IPS DF 6.9 (cell line): ENCODE data around the gene SRRM1.

Experiments
- DNase-seq: peaks from one replicate; pipeline ENCODE4 v3.0.0-alpha.2; 2013; ENCODE audit warnings: low read depth, low spot score
- H3K27ac ChIP-seq: one replicate; pipeline ENCODE4 v1.5.1; 2013; ENCODE audit warnings: low read length, control low read depth
- H3K27me3 ChIP-seq: 2 replicates; pipeline ENCODE4 v1.6.1; 2013; ENCODE audit warnings: mild to moderate bottlenecking, low read length; ENCODE audit not compliant: control insufficient read depth, insufficient read depth
- H3K36me3 ChIP-seq: 2 replicates; pipeline ENCODE4 v1.6.1; 2013; ENCODE audit warnings: low read length; ENCODE audit not compliant: control insufficient read depth, insufficient read depth
- H3K4me1 ChIP-seq: 2 replicates; pipeline ENCODE4 v1.6.1; 2013; ENCODE audit warnings: low read length; ENCODE audit not compliant: control insufficient read depth, insufficient read depth
- H3K4me3 ChIP-seq: 2 replicates; pipeline ENCODE4 v1.5.1; 2013; ENCODE audit warnings: mild to moderate bottlenecking, low read length
- H3K9me3 ChIP-seq: 2 replicates; pipeline ENCODE4 v1.6.1; 2013; ENCODE audit warnings: low read length, inconsistent platforms; ENCODE audit not compliant: control insufficient read depth, insufficient read depth
- WGBS: extraction: QIAGEN DNeasy Blood & Tissue Kit; methylation state at CpG from one replicate; pipeline ENCODE4 v1.1.7; 2013; ENCODE audit warnings: mixed read lengths, missing lambda C conversion rate; ENCODE audit not compliant: insufficient read length, insufficient coverage; 5-methylcytosine and 5-hydroxymethylcytosine counted together

Gene SRRM1

GRCh38 chr1:24643363-24644099, 429 bp downstream of the SRRM1 start:
- H3K4me3 ChIP-seq = peak overlapping the region; percentile 90
- no peak for DNase-seq
- H3K36me3 ChIP-seq = peaks cover 14% of the 10 kb centered on the region; the same call in 1 of the 2 replicates
- H3K27me3 ChIP-seq = no peaks in the 10 kb centered on the region
- no peaks in the 10 kb centered on the region for H3K9me3 ChIP-seq
- peaks cover 4% of the 10 kb centered on the region for H3K4me1 ChIP-seq
- H3K27ac ChIP-seq = no peak overlapping the region
- WGBS = no CpG with 5 or more reads among the region's 53 CpGs

- no peaks in the 10 kb centered on the region for H3K9me3 ChIP-seq
- peaks cover 16% of the 10 kb centered on the region; the same call in 1 of the 2 replicates for H3K36me3 ChIP-seq
- H3K4me1 ChIP-seq = peaks cover 4% of the 10 kb centered on the region
- H3K27me3 ChIP-seq = no peaks in the 10 kb centered on the region
- no CpG with 5 or more reads among the region's 9 CpGs for WGBS
- H3K27ac ChIP-seq = no peak overlapping the region
- no peak for DNase-seq
- H3K4me3 ChIP-seq = peak overlapping the region; percentile 90
These were observed 940 bp downstream of the SRRM1 start for GRCh38 chr1:24644100-24644384.

- Histone ChIP-seq H3K9me3 (no peaks in the 10 kb centered on the region), H3K27me3 (no peaks in the 10 kb centered on the region), H3K4me1 (no peaks in the 10 kb centered on the region), H3K27ac (no peak overlapping the region), H3K4me3 (no peak overlapping the region), H3K36me3 (peaks cover 31% of the 10 kb centered on the region; the same call in 1 of the 2 replicates)
- no CpG with 5 or more reads among the region's 5 CpGs for WGBS
- DNase-seq = no peak
These were observed 5.8 kb downstream of the SRRM1 start for GRCh38 chr1:24648919-24649318.

GRCh38 chr1:24652382-24652781, 9.3 kb downstream of the SRRM1 start:
- H3K36me3 ChIP-seq = peaks cover 39% of the 10 kb centered on the region; the same call in 1 of the 2 replicates
- WGBS = no CpG with 5 or more reads among the region's 13 CpGs
- no peak for DNase-seq

GRCh38 chr1:24654010-24654409, 10.9 kb downstream of the SRRM1 start:
- Histone ChIP-seq H3K4me3 (no peak overlapping the region), H3K27me3 (no peaks in the 10 kb centered on the region), H3K9me3 (no peaks in the 10 kb centered on the region), H3K27ac (no peak overlapping the region), H3K4me1 (no peaks in the 10 kb centered on the region), H3K36me3 (peaks cover 33% of the 10 kb centered on the region; the same call in 1 of the 2 replicates)
- no peak for DNase-seq
- no CpG with 5 or more reads among the region's 3 CpGs for WGBS

More at GRCh38 chr1:24652382-24652781, 9.3 kb downstream of the SRRM1 start:
- Histone ChIP-seq H3K4me1 (no peaks in the 10 kb centered on the region), H3K27ac (no peak overlapping the region), H3K4me3 (no peak overlapping the region), H3K9me3 (no peaks in the 10 kb centered on the region), H3K27me3 (no peaks in the 10 kb centered on the region)

- Histone ChIP-seq H3K36me3 (peaks cover 25% of the 10 kb centered on the region; the same call in 1 of the 2 replicates), H3K27me3 (no peaks in the 10 kb centered on the region), H3K27ac (no peak overlapping the region), H3K4me1 (no peaks in the 10 kb centered on the region), H3K9me3 (no peaks in the 10 kb centered on the region), H3K4me3 (no peak overlapping the region)
- no peak for DNase-seq
- WGBS = no CpG with 5 or more reads among the region's 1 CpG
These were observed 12.9 kb downstream of the SRRM1 start for GRCh38 chr1:24656046-24656445.

- H3K36me3 ChIP-seq = peaks cover 22% of the 10 kb centered on the region; the same call in 1 of the 2 replicates
- H3K27ac ChIP-seq = no peak overlapping the region
- WGBS = no CpG with 5 or more reads among the region's 3 CpGs
These were observed 14.7 kb downstream of the SRRM1 start for GRCh38 chr1:24657781-24658180.

GRCh38 chr1:24659166-24659904, 16.2 kb downstream of the SRRM1 start:
- no peak for DNase-seq
- no CpG with 5 or more reads among the region's 2 CpGs for WGBS
- Histone ChIP-seq H3K4me1 (no peaks in the 10 kb centered on the region), H3K9me3 (no peaks in the 10 kb centered on the region), H3K36me3 (peaks cover 23% of the 10 kb centered on the region; the same call in 1 of the 2 replicates), H3K27ac (no peak overlapping the region), H3K4me3 (no peak overlapping the region), H3K27me3 (no peaks in the 10 kb centered on the region)

More at GRCh38 chr1:24657781-24658180, 14.7 kb downstream of the SRRM1 start:
- Histone ChIP-seq H3K9me3 (no peaks in the 10 kb centered on the region), H3K4me3 (no peak overlapping the region), H3K4me1 (no peaks in the 10 kb centered on the region), H3K27me3 (no peaks in the 10 kb centered on the region)
- DNase-seq = no peak

GRCh38 chr1:24659993-24660665, 17.0 kb downstream of the SRRM1 start:
- Histone ChIP-seq H3K9me3 (no peaks in the 10 kb centered on the region), H3K4me1 (no peaks in the 10 kb centered on the region), H3K4me3 (no peak overlapping the region), H3K27ac (no peak overlapping the region), H3K36me3 (peaks cover 21% of the 10 kb centered on the region; the same call in 1 of the 2 replicates), H3K27me3 (no peaks in the 10 kb centered on the region)
- DNase-seq = no peak
- no CpG with 5 or more reads among the region's 1 CpG for WGBS

GRCh38 chr1:24664507-24665033, 21.5 kb downstream of the SRRM1 start:
- Histone ChIP-seq H3K9me3 (no peaks in the 10 kb centered on the region), H3K36me3 (peaks cover 24% of the 10 kb centered on the region)

More at GRCh38 chr1:24664507-24665033, 21.5 kb downstream of the SRRM1 start:
- no peak for DNase-seq
- Histone ChIP-seq H3K27ac (no peak overlapping the region), H3K4me3 (no peak overlapping the region), H3K27me3 (no peaks in the 10 kb centered on the region), H3K4me1 (no peaks in the 10 kb centered on the region; the same call in 1 of the 2 replicates)
- WGBS = no CpG with 5 or more reads among the region's 2 CpGs
